KBM-7 (cell line): Measurements from ENCODE around the gene ZNF480.
"Not testable (repeated sequence)": the region's sequence is repeated elsewhere in the genome, so short reads cannot be mapped to it uniquely, and the experiment has no call there.

Experiments used
- DNase-seq: peaks from one replicate; pipeline ENCODE4 v3.0.0-alpha.2; 2015
- in situ Hi-C: fragments of 300-500 bp; cut with MboI; formaldehyde crosslinking; loops from 2 replicates; pipeline ENCODE4 v1.14.3; 2020; ENCODE audit warnings: low sequenced_read_pairs, low pct_unique_long_range_greater_than_20kb, mixed read lengths

Gene ZNF480

DNA sequence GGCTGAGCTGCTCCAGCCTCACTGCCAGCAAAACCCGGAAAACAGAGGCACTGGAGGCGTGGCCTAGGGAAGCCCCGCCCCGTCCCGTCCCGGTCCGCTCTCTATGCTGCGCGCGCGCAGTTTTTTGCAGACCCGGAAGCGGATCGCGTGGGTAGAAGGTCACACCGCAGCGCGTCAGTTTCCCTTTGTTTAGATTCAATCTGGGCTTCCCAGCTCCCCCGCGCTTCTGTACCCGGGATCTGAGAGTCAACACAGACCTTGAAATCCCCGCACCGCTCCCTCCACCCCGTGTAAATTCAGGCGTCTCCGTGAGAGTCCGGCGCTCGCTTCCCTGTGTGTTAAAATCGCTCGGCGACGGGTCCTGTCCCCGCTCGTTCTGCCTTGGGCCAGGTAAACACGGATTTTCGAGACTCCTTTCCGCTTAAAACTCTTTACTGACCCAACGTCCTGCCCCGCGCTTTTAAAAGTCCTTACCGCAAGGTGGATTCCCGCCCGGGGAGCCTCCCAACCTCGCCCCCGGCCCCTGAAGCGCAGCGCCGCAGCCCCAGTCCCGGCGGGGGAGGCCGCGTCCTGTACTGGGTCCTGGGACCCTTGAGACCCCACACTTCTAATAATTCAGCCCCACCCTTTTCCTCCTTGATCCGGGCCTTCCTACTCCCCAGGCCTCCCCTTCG, 39.3 kb downstream of the ZNF480 start, which contains the start of gene ZNF610:
Gene ZNF610, plus strand, starts transcription at position 127 of the 674 bp plus-strand sequence. CDS start 12,930 bp downstream, outside the sequence.
- no peak for DNase-seq
- in situ Hi-C loops: no loop called here

DNA sequence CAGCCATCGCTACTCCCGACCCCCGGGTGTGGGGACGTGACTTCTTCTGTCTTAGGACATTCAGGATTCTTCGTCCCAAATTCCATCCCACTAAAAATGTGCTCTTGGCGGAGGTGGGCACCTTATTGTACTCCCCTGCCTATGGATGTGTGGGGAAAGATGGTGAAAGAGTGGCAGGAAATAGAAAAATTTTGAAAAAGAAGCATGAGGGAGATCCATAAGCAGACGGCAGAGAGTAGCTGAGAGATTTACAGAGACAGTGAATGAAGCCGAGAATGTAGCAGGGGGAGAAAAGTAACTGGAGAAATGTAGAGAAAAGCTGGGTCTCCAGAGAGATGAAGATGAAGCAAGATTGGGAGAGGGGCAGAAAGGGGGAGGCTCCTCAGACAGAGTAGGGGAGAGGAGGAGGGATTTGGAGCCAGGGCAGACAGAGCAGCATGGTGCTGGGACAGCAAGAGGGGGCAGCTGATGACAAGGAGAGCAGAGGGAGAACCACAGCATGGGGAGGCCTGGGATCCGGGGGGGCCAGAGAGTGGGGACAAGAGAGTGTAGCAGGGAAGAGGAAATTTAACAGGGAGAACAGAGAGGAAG, 39.9 kb downstream of the ZNF480 start:
- DNase-seq: no peak
- in situ Hi-C loops: no loop called here

DNA sequence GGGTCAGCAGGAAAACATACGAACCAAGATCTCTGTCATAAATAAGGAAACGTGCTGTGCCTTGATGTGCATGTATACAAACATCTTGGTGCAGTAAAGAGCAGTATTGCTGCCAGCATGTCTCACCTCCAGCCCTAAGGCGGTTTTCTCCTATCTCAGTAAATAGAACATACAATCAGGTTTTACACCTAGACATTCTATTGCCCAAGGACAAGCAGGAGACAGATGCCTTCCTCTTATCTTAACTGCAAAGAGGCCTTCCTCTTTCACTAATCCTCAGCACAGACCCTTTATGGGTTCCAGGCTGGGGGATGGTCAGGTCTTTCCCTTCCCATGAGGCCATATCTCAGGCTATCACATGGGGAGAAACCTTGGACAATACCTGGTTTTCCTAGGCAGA, 42.1 kb downstream of the ZNF480 start:
- in situ Hi-C loops: not testable (repeated sequence)

DNA sequence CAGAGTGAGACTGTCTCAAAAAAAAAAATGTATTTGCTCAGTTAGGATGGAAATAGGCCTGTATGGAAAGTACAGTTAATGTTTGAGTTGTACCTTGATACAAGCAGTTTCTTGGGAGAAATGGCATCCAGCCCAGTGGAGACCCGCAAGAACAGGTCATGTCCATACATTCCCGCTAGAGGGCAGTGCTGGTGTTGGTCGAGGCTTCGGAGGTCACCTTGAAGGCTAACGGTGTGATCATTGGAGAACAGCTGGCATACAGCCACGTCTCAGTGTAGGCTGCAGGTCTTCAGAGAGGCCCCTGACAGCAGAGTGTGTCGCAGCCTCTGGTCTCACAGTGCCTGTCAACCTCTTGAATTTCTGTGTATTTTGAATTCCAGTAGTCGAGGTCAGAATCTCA, 46.6 kb downstream of the ZNF480 start:
- no peak for DNase-seq
- in situ Hi-C loops: no loop called here

More for the DNA sequence above, 42.1 kb downstream of the ZNF480 start:
- DNase-seq: not testable (repeated sequence)

DNA sequence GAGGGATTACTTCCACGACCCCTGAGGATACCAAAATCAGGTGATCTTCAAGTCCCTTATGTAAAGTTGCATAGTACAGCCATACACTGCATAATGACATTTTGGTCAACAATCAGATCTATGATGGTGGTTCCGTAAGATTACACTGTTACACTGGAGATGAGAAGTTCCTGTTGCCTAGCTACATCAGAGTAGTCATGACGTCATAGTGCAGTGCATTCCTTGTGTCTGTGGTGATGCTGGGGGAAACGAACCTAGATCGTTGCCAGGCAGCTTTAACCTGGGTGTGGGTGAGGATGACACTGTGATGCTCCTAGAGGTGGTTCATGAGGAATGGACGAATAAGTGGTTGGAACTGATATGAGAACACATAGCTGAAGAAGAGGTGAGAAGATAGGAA, 48.2 kb downstream of the ZNF480 start:
- in situ Hi-C loops: no loop called here
- DNase-seq: no peak

DNA sequence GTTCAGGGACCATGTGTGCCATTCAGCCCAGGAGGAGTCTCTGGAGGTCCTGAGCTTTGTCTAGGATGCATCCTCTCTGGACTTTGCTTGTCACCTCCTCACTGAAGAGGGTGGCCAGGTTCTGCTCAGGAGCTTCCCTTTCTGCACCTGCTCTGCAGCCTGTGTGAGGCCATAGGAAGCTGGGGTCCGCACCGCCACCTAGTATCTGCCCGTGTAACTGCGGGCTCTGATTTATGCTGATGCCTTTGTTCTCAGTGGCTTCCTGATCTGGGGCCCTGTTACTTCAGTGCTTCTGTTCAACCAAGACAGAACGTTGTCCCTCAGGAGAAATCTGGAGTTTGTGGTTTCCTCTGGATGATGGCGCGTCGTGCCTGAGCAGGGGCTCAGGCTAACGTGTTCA, 54.5 kb downstream of the ZNF480 start:
- in situ Hi-C loops: no loop called here
- no peak for DNase-seq

DNA sequence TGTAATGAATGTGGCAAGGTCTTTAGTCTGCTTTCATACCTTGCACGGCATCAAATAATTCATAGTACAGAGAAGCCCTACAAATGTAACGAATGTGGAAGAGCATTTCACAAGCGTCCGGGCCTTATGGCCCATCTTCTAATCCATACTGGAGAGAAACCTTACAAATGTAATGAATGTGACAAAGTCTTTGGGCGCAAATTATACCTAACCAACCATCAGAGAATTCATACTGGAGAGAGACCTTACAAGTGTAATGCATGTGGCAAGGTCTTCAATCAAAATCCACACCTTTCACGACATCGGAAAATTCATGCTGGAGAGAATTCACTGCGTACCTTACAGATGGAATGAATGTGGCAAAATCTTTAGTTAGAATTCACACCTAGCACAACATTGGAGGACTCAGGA, 69.5 kb downstream of the ZNF480 start:
- DNase-seq: no peak
- in situ Hi-C loops: no loop called here

DNA sequence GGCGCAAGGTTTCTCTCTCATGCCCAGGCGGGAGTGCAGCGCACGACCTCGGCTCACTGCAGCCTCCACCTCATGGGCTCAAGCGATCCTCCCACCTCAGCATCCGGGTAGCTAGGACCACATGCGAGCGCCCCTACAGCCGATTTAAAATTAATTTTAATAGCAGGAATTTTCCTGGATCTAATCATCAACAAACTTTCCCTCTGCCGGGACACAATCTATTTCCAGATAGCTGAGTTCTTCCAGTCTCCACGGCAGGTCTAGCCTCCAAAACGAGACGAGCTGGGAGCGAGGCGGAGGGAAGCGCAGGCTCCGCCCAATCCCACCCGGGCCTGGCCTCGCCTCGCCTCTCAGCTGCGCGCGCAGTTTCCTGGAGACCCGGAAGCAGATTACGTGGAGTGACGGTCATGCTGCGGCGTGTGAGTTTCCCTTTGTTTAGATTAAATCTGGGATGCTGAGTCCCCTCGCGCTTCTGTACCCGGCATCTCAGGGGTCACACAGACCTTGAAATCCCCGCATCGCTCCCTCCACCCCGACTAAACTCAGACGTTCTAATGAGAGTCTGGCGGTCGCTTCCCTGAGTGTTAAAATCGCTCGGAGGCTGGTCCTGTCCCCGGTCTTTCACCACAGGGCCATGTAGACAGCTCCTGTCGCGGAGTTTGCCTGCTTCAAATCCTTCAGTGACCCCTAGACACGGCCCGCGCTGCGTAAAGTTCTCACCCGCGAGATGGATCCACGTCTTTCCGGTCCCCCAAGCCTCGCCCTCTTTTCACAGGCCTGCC, 72.8 kb downstream of the ZNF480 start, which contains the start of gene ZNF880:
Gene ZNF880, plus strand, starts transcription at position 365 of the 782 bp plus-strand sequence. Its CDS starts 43 bp downstream, at position 408.
- DNase-seq: no peak
- in situ Hi-C loops: no loop called here

DNA sequence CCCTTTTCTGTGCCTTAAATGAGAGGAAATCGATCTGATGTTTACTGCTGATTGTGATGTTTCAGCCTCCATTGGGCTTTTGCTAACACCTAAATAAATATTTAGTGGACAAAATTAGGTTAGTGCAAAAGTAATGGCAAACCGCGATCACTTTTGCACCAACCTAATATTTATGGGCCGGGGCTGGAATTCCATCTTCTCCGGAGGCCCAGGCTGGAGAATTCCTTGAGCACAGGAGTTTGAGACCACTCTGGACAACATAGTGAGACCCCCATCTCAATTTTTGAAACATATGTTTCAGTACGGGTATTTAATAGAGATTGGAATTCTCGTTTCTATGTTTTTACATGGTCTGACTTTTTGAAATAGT, 73.4 kb downstream of the ZNF480 start:
- no peak for DNase-seq
- in situ Hi-C loops: no loop called here
